Activated T-helper 1 cell treated with anti-CD3 and anti-CD28 coated beads, Interleukin-2, amount 50 U/mL, for 16 hours (primary cell): ENCODE results near the gene CRCP.
"Not testable (repeated sequence)": the region's sequence is repeated elsewhere in the genome, so short reads cannot be mapped to it uniquely, and the experiment has no call there.

Experiments
- DNase-seq, 2 donors: peaks; one replicate each; pipeline ENCODE4 v3.0.0-alpha.2; 2020; ENCODE audit warnings: low read depth in 1 of 2, low spot score in 1 of 2

Gene CRCP

GRCh38 chr7:66105263-66105748, 9.3 kb upstream of the CRCP start:
- no peak for DNase-seq

- not testable (repeated sequence) for DNase-seq
Measured at GRCh38 chr7:66108410-66108809, 6.2 kb upstream of the CRCP start.

- DNase-seq: no peak
Measured at GRCh38 chr7:66110856-66111255, 3.8 kb upstream of the CRCP start.

GRCh38 chr7:66116680-66117420, 2.2 kb downstream of the CRCP start:
- DNase-seq: not testable (repeated sequence)

- no peak for DNase-seq
Measured at GRCh38 chr7:66118603-66119002, 4.0 kb downstream of the CRCP start.

- no peak for DNase-seq
Measured at GRCh38 chr7:66119245-66119850, 4.7 kb downstream of the CRCP start.

- no peak for DNase-seq
Measured at GRCh38 chr7:66123175-66123528, 8.5 kb downstream of the CRCP start.

- DNase-seq: not testable (repeated sequence)
Measured at GRCh38 chr7:66124569-66124861, 9.9 kb downstream of the CRCP start.

- no peak for DNase-seq
Measured at GRCh38 chr7:66125052-66125694, 10.5 kb downstream of the CRCP start.

GRCh38 chr7:66125781-66126352, 11.2 kb downstream of the CRCP start:
- DNase-seq: not testable (repeated sequence)

- not testable (repeated sequence) for DNase-seq
Measured at GRCh38 chr7:66127172-66127571, 12.5 kb downstream of the CRCP start.

GRCh38 chr7:66138994-66139752, 24.5 kb downstream of the CRCP start:
- no peak for DNase-seq

GRCh38 chr7:66140924-66141323, 26.3 kb downstream of the CRCP start:
- no peak for DNase-seq

GRCh38 chr7:66142334-66142733, 27.7 kb downstream of the CRCP start:
- DNase-seq: no peak

GRCh38 chr7:66142996-66143395, 28.3 kb downstream of the CRCP start:
- DNase-seq: no peak

GRCh38 chr7:66143876-66144332, 29.3 kb downstream of the CRCP start:
- DNase-seq: no peak

GRCh38 chr7:66145400-66146104, 30.9 kb downstream of the CRCP start:
- DNase-seq: no peak

- no peak for DNase-seq
Measured at GRCh38 chr7:66146701-66147100, 32.1 kb downstream of the CRCP start.

GRCh38 chr7:66147657-66148056, 33.0 kb downstream of the CRCP start:
- DNase-seq: not testable (repeated sequence)

GRCh38 chr7:66150471-66150870, 35.8 kb downstream of the CRCP start:
- DNase-seq: no peak
